CD14-positive monocyte (primary cell): ENCODE results near the gene HHIPL1. TPM values are rescaled to one million over a fixed set of nuclear protein-coding genes. Genes with fewer than 3 reads are reported as not detected.

Experiments
- DNase-seq, 3 donors: peaks; one replicate each; pipeline ENCODE4 v3.0.0-alpha.2; 2011 to 2022
- H2AFZ ChIP-seq: 2 replicates; pipeline ENCODE4 v1.6.0; 2012; ENCODE audit warnings: mild to moderate bottlenecking, low read depth, low read length, inconsistent platforms; ENCODE audit not compliant: insufficient read depth, poor library complexity, severe bottlenecking
- H3K27ac ChIP-seq, 2 donors: 1 replicate in 1 of 2; 2 replicates in 1 of 2; pipeline ENCODE4 v1.5.1; 2012 to 2013; ENCODE audit warnings: low read length in 2 of 2, control low read depth in 1 of 2, inconsistent platforms in 1 of 2, low read depth in 1 of 2, mild to moderate bottlenecking in 1 of 2
- H3K27me3 ChIP-seq, 2 donors: one replicate each; pipeline versions ENCODE4 v1.6.0 to v1.6.1; 2011 to 2013; ENCODE audit warnings: low read length in 2 of 2; ENCODE audit not compliant: control insufficient read depth in 2 of 2, insufficient read depth in 2 of 2
- H3K36me3 ChIP-seq, 2 donors: replicated peaks in 1 of 2; 1 replicate in 1 of 2; 2 replicates in 1 of 2; pipeline versions ENCODE4 v1.5.1 to v1.6.1; 2012 to 2013; ENCODE audit warnings: low read length in 2 of 2, control low read depth in 1 of 2, inconsistent platforms in 1 of 2, mild to moderate bottlenecking in 1 of 2; ENCODE audit not compliant: insufficient read depth in 2 of 2, control insufficient read depth in 1 of 2
- H3K4me1 ChIP-seq, 2 donors: 1 replicate in 1 of 2; 2 replicates in 1 of 2; pipeline versions ENCODE4 v1.5.1 to v1.6.1; 2012 to 2013; ENCODE audit warnings: low read length in 2 of 2, control low read depth in 1 of 2, inconsistent platforms in 1 of 2, mild to moderate bottlenecking in 1 of 2, moderate library complexity in 1 of 2; ENCODE audit not compliant: insufficient read depth in 2 of 2, control insufficient read depth in 1 of 2
- H3K4me2 ChIP-seq: replicated peaks from 2 replicates; pipeline ENCODE3; 2012; ENCODE audit warnings: low read length, moderate library complexity, mild to moderate bottlenecking; ENCODE audit not compliant: poor library complexity, severe bottlenecking; ENCODE audit errors: extremely low read depth
- H3K4me3 ChIP-seq, 3 experiments: fragments of 200-600 bp in 1 of 3; sonication (generic) in 1 of 3; replicated peaks in 1 of 3; 1 replicate in 2 of 3; 2 replicates in 1 of 3; pipeline ENCODE4 v1.5.1; 2011 to 2013; ENCODE audit warnings: low read length in 3 of 3, mild to moderate bottlenecking in 3 of 3, control low read depth in 2 of 3, low read depth in 2 of 3, inconsistent platforms in 1 of 3, moderate library complexity in 1 of 3
- H3K79me2 ChIP-seq: 2 replicates; pipeline ENCODE4 v1.6.0; 2012; ENCODE audit warnings: mild to moderate bottlenecking, control low read depth, inconsistent platforms, low read length, moderate library complexity; ENCODE audit not compliant: insufficient read depth
- H3K9ac ChIP-seq: 2 replicates; pipeline ENCODE4 v1.6.0; 2017; ENCODE audit warnings: low read length, mild to moderate bottlenecking; ENCODE audit not compliant: insufficient read depth, poor library complexity, severe bottlenecking
- H3K9me3 ChIP-seq, 2 donors: replicated peaks in 1 of 2; 1 replicate in 1 of 2; 2 replicates in 1 of 2; pipeline versions ENCODE4 v1.5.1 to v1.6.1; 2012 to 2013; ENCODE audit warnings: low read length in 2 of 2, control low read depth in 1 of 2; ENCODE audit not compliant: control insufficient read depth in 1 of 2, insufficient read depth in 1 of 2
- H4K20me1 ChIP-seq: 2 replicates; pipeline ENCODE4 v1.6.0; 2012; ENCODE audit warnings: mild to moderate bottlenecking, low read length, control low read depth, moderate library complexity; ENCODE audit not compliant: insufficient read depth
- H3K27ac Mint-ChIP-seq, 7 donors: one replicate each; pipeline ENCODE4 v1.8.0; 2020; ENCODE audit warnings: mild to moderate bottlenecking in 7 of 7, mixed read lengths in 7 of 7, moderate library complexity in 6 of 7, inconsistent platforms in 2 of 7
- H3K27me3 Mint-ChIP-seq, 3 donors: one replicate each; pipeline ENCODE4 v1.8.0; 2021 to 2022; ENCODE audit warnings: low read depth in 3 of 3, mild to moderate bottlenecking in 3 of 3, mixed read lengths in 3 of 3, moderate library complexity in 3 of 3, inconsistent platforms in 1 of 3
- H3K36me3 Mint-ChIP-seq, 2 donors: one replicate each; pipeline ENCODE4 v1.8.0; 2020; ENCODE audit warnings: mixed read lengths in 2 of 2, inconsistent platforms in 1 of 2, mild to moderate bottlenecking in 1 of 2
- H3K4me1 Mint-ChIP-seq: one replicate; pipeline ENCODE4 v1.8.0; 2020; ENCODE audit warnings: mild to moderate bottlenecking, mixed read lengths
- H3K4me3 Mint-ChIP-seq, 2 donors: one replicate each; pipeline ENCODE4 v1.8.0; 2020; ENCODE audit warnings: mild to moderate bottlenecking in 2 of 2, mixed read lengths in 2 of 2, moderate library complexity in 1 of 2
- H3K9me3 Mint-ChIP-seq, 7 donors: one replicate each; pipeline ENCODE4 v1.8.0; 2020 to 2022; ENCODE audit warnings: mixed read lengths in 7 of 7, mild to moderate bottlenecking in 6 of 7, moderate library complexity in 6 of 7, inconsistent platforms in 2 of 7
- WGBS: methylation state at CpG from one replicate; pipeline ENCODE4 v1.1.5; 2013; ENCODE audit warnings: missing lambda C conversion rate; ENCODE audit not compliant: insufficient coverage; 5-methylcytosine and 5-hydroxymethylcytosine counted together
- intact Hi-C, 2 donors: fragments of 100-400 bp; cut with micrococcal nuclease; formaldehyde crosslinking; loops; one replicate each; pipeline versions ENCODE4 v1.15.0 to v1.15.1; 2023
- polyA plus RNA-seq, 3 donors: library from polyadenylated mRNA; depleted of rRNA in 1 of 3; unstranded in 2 of 3; stranded (reverse) in 1 of 3; fragments of 300-500 nt in 2 of 3; fragments of >200 nt in 1 of 3; fragmentation: Illumina TruSeq in 2 of 3; gene quantifications; 1 replicate in 2 of 3; 2 replicates in 1 of 3; pipeline ENCODE4 v1.2.3, GENCODE V29; 2012 to 2021
- TF ChIP-seq, protein P1 (sequence below): fragments of 200-600 bp; IDR thresholded peaks from one replicate; pipeline ENCODE4 v1.8.0; 2022; ENCODE audit warnings: antibody characterized with exemption, mild to moderate bottlenecking

Gene HHIPL1
- polyA plus RNA-seq, 3 donors = 0.09 TPM; not detected in 2

DNA sequence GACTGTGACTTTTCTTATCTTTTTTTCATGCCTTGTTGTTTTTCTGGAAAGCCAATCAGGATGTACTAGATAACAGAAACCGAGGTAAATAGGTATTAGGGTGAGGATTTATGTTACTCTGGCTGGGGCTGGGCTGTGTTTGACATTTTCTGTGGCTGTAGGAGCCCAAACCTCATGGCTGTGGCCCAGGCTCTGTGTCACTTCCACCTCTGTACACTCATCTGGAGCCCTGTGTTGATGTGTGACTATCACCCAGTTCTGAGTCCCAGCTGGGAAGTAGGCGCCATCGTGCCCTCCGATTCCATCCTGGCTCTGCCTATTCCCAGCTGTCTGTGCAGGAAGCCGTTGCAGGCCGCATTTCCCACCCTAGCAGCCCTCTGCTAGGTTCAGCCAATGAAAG is 1.6 kb upstream of the HHIPL1 start:
- Histone ChIP-seq H3K9me3 (no peaks in the 10 kb centered on the region), H2AFZ (no peak overlapping the region), H3K4me2 (no peak overlapping the region), H3K36me3 (no peaks in the 10 kb centered on the region), H3K79me2 (no peaks in the 10 kb centered on the region), H3K27ac (no peak overlapping the region), H3K27me3 (peaks cover 3 to 28% of the 10 kb centered on the region in 2 donors), H4K20me1 (no peaks in the 10 kb centered on the region), H3K4me3 (no peak overlapping the region), H3K4me1 (peaks cover 0 to 8% of the 10 kb centered on the region in 2 donors), H3K9ac (no peak overlapping the region)
- WGBS = 71% methylated on average over 4 of the region's 6 CpGs
- Mint-ChIP-seq H3K4me3 (no peak overlapping the region), H3K4me1 (peaks cover 2% of the 10 kb centered on the region), H3K27me3 (peaks cover 32 to 46% (median 33%) of the 10 kb centered on the region in 3 donors), H3K9me3 (peaks cover 0 to 6% (median 1%) of the 10 kb centered on the region in 7 donors), H3K27ac (no peak overlapping the region), H3K36me3 (no peaks in the 10 kb centered on the region)
- TF ChIP-seq, protein P1, sequence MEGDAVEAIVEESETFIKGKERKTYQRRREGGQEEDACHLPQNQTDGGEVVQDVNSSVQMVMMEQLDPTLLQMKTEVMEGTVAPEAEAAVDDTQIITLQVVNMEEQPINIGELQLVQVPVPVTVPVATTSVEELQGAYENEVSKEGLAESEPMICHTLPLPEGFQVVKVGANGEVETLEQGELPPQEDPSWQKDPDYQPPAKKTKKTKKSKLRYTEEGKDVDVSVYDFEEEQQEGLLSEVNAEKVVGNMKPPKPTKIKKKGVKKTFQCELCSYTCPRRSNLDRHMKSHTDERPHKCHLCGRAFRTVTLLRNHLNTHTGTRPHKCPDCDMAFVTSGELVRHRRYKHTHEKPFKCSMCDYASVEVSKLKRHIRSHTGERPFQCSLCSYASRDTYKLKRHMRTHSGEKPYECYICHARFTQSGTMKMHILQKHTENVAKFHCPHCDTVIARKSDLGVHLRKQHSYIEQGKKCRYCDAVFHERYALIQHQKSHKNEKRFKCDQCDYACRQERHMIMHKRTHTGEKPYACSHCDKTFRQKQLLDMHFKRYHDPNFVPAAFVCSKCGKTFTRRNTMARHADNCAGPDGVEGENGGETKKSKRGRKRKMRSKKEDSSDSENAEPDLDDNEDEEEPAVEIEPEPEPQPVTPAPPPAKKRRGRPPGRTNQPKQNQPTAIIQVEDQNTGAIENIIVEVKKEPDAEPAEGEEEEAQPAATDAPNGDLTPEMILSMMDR = no peak
- intact Hi-C loops = no loop called here
- DNase-seq = no peak

- no peaks in the 10 kb centered on the region for H3K36me3 ChIP-seq
- 92% methylated on average over 10 of the region's 11 CpGs for WGBS
- Mint-ChIP-seq H3K27ac (no peak overlapping the region), H3K27me3 (peaks cover 35 to 51% (median 35%) of the 10 kb centered on the region in 3 donors), H3K36me3 (no peaks in the 10 kb centered on the region), H3K4me1 (peaks cover 2% of the 10 kb centered on the region), H3K4me3 (peak overlapping the region in 1 of 2 donors; percentile 65), H3K9me3 (peaks cover 0 to 6% (median 1%) of the 10 kb centered on the region in 7 donors)
- no peaks in the 10 kb centered on the region for H3K9me3 ChIP-seq
- no peaks in the 10 kb centered on the region for H3K79me2 ChIP-seq
- H3K27me3 ChIP-seq = peaks cover 3 to 28% of the 10 kb centered on the region in 2 donors
- no peak for DNase-seq
- peaks cover 0 to 8% of the 10 kb centered on the region in 2 donors for H3K4me1 ChIP-seq
- H3K27ac ChIP-seq = no peak overlapping the region
- H3K4me2 ChIP-seq = no peak overlapping the region
- H4K20me1 ChIP-seq = no peaks in the 10 kb centered on the region
- no peak overlapping the region for H3K9ac ChIP-seq
- TF ChIP-seq, protein P1 = no peak
- H2AFZ ChIP-seq = no peak overlapping the region
- peak overlapping the region in 1 of 3 experiments; percentile 68 for H3K4me3 ChIP-seq
- intact Hi-C loops = no loop called here
Observed at GRCh38 chr14:99644035-99644587, 818 bp upstream of the HHIPL1 start.
